Heart left ventricle (tissue), 13 donors: ENCODE data around the gene NDST1.

Experiments
- CTCF ChIP-seq, 12 donors: fragments of 200-600 bp; sonication (generic) in 4 of 12; IDR thresholded peaks; one replicate each; pipeline versions ENCODE4 v1.5.0 to v1.8.0; 2018 to 2022; ENCODE audit warnings: antibody characterized with exemption in 12 of 12, mild to moderate bottlenecking in 5 of 12
- POLR2A ChIP-seq, 2 donors: fragments of 450-650 bp; IDR thresholded peaks; one replicate each; pipeline ENCODE4 v1.6.1; 2017; ENCODE audit warnings: antibody characterized with exemption in 2 of 2, mild to moderate bottlenecking in 2 of 2, moderate library complexity in 2 of 2
- donor health status: ischemic (EF 13 %, LVEDD 7.1; RV severe dilation, severe dysfunction).
- donor health status: DM: no; HTN: yes; CAD: no.
- donor health status: DM: no; HTN: no; CAD: no.
- donor health status: ischemic (EF 25% LVEDD 6.9; RV normal size, moderate dysfunction).
- donor health status: ischemic (EF 25% LVEDD 5.7; RV mildly dilated, moderate dysfunction).
- donor health status: ischemic (EF 35%, LVEDD 5.7; RV mildly dilated, moderate dysfunction).
- donor health status: nonischemic (EF 11% LVEDD 7.7; RV severe dilation, severe dysfunction).
- donor health status: DM: yes; HTN: yes; CAD: no.
- donor health status: PGD.
- donor health status: ischemic (EF 29% LVEDD 5.4; RV normal size, mild dysfunction).
- donor health status: nonischemic (EF 23%, LVEDD 6.1; RV moderate dilation, normal function).

GRCh38 chr5:150584556-150585335 is 76.8 kb downstream of the NDST1 start:
- TF ChIP-seq CTCF (IDR thresholded peaks at IDR 0.05) (no peak), POLR2A (IDR thresholded peaks at IDR 0.05) (no peak)
